ENCODE measurements around the gene THUMPD2.

GRCh38 chr2:39816845-39817244, 37.8 kb upstream of the THUMPD2 start:
- no peak for TF ChIP-seq POLR2A (IDR thresholded peaks at IDR 0.05)
- TF ChIP-seq, protein P1, sequence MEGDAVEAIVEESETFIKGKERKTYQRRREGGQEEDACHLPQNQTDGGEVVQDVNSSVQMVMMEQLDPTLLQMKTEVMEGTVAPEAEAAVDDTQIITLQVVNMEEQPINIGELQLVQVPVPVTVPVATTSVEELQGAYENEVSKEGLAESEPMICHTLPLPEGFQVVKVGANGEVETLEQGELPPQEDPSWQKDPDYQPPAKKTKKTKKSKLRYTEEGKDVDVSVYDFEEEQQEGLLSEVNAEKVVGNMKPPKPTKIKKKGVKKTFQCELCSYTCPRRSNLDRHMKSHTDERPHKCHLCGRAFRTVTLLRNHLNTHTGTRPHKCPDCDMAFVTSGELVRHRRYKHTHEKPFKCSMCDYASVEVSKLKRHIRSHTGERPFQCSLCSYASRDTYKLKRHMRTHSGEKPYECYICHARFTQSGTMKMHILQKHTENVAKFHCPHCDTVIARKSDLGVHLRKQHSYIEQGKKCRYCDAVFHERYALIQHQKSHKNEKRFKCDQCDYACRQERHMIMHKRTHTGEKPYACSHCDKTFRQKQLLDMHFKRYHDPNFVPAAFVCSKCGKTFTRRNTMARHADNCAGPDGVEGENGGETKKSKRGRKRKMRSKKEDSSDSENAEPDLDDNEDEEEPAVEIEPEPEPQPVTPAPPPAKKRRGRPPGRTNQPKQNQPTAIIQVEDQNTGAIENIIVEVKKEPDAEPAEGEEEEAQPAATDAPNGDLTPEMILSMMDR (IDR thresholded peaks at IDR 0.05): no peak

Data from thyroid gland (tissue), 4 donors.